Measurements from ENCODE around the gene COTL1. TPM values are rescaled to one million over a fixed set of nuclear protein-coding genes. Genes with fewer than 3 reads are reported as not detected.

COTL1 gene
- total RNA-seq, 4 donors from 2014 or later = 2.8 to 8.7 (median 6.2) TPM

DNA sequence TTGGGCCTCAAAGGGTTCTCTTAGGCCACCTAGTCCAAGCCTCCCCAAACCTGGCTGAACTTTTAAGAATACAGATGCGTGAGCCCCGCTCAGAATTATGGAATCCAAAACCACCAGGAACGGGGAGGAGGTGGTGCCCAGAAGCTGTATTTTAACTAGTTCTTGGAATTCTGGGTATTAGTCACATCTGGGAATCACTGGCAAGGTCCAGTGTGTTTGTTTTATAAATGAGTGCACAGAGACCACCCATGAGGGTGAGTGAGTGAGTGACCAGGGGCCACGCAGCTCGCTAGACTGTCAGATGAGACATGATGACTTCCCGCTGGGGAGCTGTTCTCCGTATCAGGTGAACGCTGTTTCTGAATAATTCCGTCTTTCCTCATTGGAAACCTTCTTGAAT is 44.6 kb upstream of the COTL1 start:
- ATAC-seq (no peak), DNase-seq (no peak)
- in situ Hi-C loops (cut with MboI; ENCODE audit: low sequenced_read_pairs in 4 of 4) = no loop called here
- intact Hi-C loops (cut with DNase I; ENCODE audit: low total_unique reads) = no loop called here
- H3K27ac ChIP-seq = no peak overlapping the region
- TF ChIP-seq, protein P1, sequence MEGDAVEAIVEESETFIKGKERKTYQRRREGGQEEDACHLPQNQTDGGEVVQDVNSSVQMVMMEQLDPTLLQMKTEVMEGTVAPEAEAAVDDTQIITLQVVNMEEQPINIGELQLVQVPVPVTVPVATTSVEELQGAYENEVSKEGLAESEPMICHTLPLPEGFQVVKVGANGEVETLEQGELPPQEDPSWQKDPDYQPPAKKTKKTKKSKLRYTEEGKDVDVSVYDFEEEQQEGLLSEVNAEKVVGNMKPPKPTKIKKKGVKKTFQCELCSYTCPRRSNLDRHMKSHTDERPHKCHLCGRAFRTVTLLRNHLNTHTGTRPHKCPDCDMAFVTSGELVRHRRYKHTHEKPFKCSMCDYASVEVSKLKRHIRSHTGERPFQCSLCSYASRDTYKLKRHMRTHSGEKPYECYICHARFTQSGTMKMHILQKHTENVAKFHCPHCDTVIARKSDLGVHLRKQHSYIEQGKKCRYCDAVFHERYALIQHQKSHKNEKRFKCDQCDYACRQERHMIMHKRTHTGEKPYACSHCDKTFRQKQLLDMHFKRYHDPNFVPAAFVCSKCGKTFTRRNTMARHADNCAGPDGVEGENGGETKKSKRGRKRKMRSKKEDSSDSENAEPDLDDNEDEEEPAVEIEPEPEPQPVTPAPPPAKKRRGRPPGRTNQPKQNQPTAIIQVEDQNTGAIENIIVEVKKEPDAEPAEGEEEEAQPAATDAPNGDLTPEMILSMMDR (IDR thresholded peaks at IDR 0.05 in 4 of 5, conservative IDR thresholded peaks at IDR 0.05 in 1 of 5) = no peak
- TF ChIP-seq POLR2A (IDR thresholded peaks at IDR 0.05) = no peak
- H3K4me3 ChIP-seq = no peak overlapping the region
- no peaks in the 10 kb centered on the region for H3K9me3 ChIP-seq
- H3K4me1 ChIP-seq = no peaks in the 10 kb centered on the region
- no peaks in the 10 kb centered on the region for H3K27me3 ChIP-seq
- H3K36me3 ChIP-seq = peaks cover 0 to 73% of the 10 kb centered on the region in 2 donors

DNA sequence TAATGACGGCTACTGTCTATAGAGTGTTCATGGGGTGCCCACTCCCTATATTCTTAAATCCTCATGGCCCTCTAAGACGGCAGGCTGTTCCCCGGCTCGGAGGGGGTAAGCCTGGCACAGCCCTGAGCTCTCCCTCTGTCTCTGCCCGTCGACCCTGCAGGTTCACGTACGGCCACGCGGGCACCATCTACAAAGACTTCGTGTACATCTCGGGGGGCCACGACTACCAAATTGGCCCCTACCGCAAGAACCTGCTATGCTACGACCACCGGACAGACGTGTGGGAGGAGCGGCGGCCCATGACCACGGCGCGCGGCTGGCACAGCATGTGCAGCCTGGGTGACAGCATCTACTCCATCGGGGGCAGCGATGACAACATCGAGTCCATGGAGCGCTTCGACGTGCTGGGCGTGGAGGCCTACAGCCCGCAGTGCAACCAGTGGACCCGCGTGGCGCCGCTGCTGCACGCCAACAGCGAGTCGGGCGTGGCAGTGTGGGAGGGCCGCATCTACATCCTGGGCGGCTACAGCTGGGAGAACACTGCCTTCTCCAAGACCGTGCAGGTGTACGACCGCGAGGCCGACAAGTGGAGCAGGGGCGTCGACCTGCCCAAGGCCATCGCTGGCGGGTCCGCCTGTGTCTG is 43.7 kb upstream of the COTL1 start:
- DNase-seq (no peak), ATAC-seq (no peak)
- Histone ChIP-seq H3K4me3 (no peak overlapping the region), H3K9me3 (no peaks in the 10 kb centered on the region), H3K36me3 (peaks cover 0 to 82% of the 10 kb centered on the region in 2 donors), H3K27ac (no peak overlapping the region), H3K4me1 (no peaks in the 10 kb centered on the region), H3K27me3 (no peaks in the 10 kb centered on the region)
- intact Hi-C loops (cut with DNase I; ENCODE audit: low total_unique reads) = no loop called here
- in situ Hi-C loops (cut with MboI; ENCODE audit: low sequenced_read_pairs in 4 of 4) = no loop called here
- TF ChIP-seq, protein P1 (IDR thresholded peaks at IDR 0.05 in 4 of 5, conservative IDR thresholded peaks at IDR 0.05 in 1 of 5) = no peak

DNA sequence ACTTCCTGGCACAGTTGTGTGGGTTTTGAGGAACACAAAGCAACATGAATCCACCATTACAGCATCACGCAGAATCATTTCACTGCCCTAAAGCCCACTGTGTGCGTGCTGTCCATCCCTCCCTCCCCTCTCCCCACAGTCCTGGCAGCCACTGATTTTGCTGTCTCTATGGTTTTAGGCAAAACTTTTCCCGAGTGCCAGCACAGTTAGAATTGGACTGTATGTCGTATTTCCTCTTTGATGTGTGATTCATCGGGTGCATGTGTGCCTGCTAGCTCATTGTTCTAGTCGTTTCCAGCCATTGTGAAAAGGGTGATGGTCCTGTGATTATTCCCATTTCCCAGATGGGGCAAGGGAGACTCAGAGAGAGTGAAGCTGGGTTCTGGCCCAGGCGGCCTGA is 43.1 kb upstream of the COTL1 start:
- Histone ChIP-seq H3K36me3 (peaks cover 0 to 79% of the 10 kb centered on the region in 2 donors), H3K27ac (no peak overlapping the region), H3K4me3 (no peak overlapping the region), H3K9me3 (no peaks in the 10 kb centered on the region), H3K4me1 (no peaks in the 10 kb centered on the region), H3K27me3 (no peaks in the 10 kb centered on the region)
- TF ChIP-seq POLR2A (IDR thresholded peaks at IDR 0.05) = no peak
- TF ChIP-seq, protein P1 (IDR thresholded peaks at IDR 0.05 in 4 of 5, conservative IDR thresholded peaks at IDR 0.05 in 1 of 5) = no peak
- ATAC-seq (no peak), DNase-seq (no peak)
- intact Hi-C loops (cut with DNase I; ENCODE audit: low total_unique reads) = no loop called here
- in situ Hi-C loops (cut with MboI; ENCODE audit: low sequenced_read_pairs in 4 of 4) = no loop called here

DNA sequence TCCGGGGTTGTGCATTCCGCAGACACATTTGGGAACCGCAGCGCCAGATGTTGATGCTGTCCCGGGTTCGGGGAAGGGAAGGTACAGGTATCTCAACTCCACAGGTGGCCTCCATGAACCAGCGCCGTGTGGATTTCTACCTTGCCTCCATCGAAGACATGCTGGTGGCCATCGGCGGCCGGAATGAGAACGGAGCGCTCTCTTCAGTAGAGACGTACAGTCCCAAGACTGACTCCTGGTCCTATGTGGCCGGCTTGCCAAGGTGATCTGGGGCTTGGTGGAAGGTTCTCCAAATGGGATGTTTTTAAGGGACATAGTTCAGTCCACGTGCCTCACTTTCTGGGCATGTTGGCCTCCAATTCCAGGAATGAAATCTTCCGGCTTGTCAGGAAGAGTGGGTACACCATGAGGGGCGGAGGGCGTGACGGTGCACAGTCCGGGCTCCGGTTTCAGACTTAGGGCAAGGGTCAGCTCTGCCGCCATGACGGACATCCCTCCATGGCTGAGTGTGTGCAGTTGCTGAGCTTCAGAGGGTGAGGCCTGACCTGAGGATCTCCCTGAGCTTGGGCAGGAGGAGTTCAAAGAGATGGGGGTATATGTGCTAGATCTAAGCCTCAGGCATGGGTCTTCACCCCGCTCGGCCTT is 41.9 kb upstream of the COTL1 start:
- intact Hi-C loops (cut with DNase I; ENCODE audit: low total_unique reads) = no loop called here
- in situ Hi-C loops (cut with MboI; ENCODE audit: low sequenced_read_pairs in 4 of 4) = no loop called here
- TF ChIP-seq POLR2A (IDR thresholded peaks at IDR 0.05) = no peak
- TF ChIP-seq, protein P1 (IDR thresholded peaks at IDR 0.05 in 4 of 5, conservative IDR thresholded peaks at IDR 0.05 in 1 of 5) = no peak
- DNase-seq (no peak), ATAC-seq (no peak)
- Histone ChIP-seq H3K27ac (no peak overlapping the region), H3K4me3 (no peak overlapping the region), H3K36me3 (peaks cover 0 to 79% of the 10 kb centered on the region in 2 donors), H3K9me3 (no peaks in the 10 kb centered on the region), H3K4me1 (no peaks in the 10 kb centered on the region), H3K27me3 (no peaks in the 10 kb centered on the region)
